ENCODE results near the gene MSI2.

Gene MSI2

DNA sequence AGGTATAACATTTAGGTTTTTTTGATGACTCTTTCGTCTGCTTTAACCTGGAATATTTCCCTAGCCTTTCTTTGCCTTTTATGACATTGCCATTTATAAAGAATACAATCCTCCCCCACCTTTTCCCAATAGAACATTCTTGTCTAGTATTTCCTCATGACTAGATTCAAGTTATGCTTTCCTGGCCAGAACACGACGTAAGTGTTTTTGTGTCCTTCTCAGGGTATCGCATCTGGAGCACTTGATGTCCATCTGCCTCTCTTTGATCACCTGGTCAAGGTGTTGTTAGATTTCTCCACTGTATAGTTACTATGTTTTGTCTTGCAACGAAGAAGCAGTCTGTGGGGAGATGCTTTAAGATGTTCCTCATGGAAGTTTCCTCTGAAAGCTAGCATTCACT is 87.4 kb downstream of the MSI2 start:
- peak; percentile 23 for DNase-seq (ENCODE audit: low read depth)

DNA sequence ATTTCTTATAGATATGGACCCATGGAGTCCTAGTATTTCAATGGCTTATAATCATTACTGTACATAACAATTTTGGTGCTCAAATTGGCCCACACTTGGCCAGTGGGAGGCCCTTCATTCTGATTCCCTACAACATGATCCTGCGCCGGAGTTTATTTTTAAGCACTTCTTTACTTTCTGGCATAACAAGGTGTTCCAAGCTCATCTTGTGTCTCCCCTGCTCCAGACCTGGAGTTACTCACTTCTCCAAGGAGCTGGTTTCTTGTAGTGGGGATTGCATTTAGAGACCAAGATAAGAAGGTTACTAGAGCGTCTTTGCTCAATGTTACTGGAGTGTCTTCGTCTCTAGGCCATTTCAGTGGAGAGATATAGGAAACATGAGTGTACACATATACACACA is 87.9 kb downstream of the MSI2 start:
- no peak for DNase-seq (ENCODE audit: low read depth)

DNA sequence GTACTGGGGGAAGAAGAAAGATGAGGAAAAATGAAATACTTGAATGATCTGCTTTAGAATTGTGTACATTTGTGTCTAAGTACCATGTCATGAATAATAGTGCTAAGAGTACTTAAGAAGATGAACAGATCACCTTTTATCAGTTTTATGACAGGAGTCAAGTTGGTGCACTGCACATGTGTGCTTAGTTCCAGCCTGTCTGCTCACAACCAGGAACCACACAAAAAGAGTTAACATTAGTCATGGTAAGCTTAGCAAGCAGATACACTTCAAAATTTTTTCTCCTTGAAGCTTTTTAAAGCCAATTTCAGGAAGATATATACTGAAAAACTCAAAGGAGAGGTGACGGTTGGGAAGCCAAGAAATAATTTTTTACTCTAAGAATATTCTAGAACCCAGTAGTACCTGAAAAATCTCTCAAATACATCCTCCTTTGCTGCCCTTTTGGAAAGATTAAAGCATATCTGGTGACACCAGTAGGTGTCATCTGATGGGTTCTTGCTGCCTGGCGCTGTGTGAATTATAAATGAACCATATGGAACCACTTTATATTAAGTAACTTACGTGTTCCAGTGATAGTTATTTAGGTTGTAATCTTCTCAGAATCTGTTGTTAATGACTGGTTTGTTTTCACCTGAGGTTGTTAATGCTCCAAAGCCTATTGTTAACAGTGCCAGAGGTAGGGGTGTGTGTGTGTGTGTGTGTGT is 93.4 kb downstream of the MSI2 start:
- DNase-seq (ENCODE audit: low read depth) = no peak

DNA sequence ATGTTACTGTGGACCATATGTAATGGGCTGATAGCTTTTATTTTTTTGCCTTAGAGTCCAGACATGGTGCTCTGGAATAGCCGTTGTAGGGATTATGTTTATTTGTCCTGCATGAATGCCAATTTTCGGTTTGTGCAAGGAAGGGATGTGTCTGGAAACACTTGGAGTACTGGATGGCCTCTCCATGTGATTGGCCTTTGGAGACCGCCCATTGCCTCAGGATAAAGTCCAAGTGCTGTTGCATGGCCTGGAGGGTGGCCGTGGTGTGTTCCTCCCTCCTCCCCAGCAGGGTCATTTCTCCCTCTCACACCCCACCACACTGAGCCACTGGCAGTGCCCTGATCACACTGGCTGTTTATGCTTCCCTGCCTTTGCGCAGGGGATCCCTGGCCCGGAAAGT is 93.9 kb downstream of the MSI2 start:
- no peak for DNase-seq (ENCODE audit: low read depth)

DNA sequence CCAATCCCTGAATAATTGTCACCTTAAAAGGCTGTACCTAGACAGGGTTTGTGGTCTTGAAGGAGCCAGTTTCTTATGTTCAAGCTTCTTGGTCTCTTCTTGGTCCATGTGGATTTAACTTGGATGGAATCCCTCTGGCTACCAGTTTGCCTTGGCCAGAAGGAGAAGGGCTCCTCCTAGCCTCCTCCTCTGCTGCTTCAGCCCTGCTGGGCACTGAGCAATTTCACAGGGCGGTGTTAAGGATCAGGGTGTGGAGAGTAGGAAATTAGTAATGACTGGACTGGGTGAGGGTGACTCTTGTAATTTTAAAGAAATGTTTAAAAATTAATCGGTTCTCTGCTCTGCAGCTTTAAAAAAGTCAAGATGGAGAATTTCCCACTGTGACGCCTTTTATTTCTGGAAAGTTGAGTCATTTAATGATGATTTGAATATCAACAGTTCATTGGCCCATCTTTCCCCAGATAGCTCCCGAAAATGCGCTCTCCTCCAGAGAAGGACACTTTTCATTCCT is 96.4 kb downstream of the MSI2 start:
- no peak for DNase-seq (ENCODE audit: low read depth)

DNA sequence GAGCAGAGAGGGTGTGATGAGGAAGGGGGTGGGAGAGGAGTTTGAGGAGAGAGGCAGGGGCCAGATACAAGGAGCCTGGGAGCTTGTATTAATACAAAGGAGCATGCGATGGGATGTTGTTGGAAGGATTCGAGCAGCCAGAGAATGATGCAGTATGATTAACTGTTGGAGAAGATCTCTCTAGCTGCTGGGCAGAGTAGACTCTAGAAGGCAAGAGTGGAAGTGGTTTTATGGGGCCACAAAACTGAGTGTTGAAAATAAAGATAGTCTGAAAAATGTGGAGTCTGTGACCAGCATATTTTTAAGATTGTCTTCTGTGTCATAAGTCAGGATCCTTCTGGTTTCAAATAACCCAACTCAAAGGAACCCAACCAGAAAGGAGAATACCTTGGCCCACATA is 98.3 kb downstream of the MSI2 start:
- no peak for DNase-seq (ENCODE audit: low read depth)

DNA sequence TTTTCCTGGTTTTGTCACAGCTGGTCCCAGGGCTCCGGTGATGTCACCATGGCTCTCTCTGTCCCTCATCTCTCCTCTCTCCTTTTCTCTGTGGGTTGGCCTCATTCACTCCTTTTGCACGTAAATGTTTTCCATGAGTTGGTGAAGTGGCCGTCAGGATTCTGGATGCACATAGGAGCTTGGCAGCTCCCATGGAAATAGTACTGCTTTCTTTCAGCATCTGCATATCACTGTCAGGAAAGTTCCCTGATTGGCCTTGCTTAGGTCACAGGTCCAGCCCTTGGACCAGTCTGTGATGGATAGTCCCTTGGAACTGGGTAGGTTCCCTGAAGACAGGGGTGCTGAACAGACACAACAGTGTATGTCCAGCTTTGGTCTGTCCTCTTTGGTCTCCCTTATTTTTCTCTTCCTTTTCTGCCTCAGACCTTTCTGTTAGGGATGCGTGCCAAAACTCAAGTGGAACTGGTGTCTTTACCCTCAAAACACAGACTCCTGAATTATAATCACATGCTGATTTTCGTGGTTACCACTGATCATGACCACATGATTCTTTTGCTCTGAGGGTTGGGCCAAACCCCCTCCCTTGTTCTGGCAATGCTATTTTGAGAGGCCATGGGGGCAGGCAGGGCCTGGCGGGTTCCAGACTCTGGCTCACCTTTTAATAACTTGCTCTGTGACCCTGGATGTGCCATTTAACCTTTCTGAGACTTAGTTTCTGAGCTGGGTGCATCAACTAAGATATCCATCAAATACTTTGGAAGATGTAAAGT is 99.0 kb downstream of the MSI2 start:
- DNase-seq (ENCODE audit: low read depth) = no peak

DNA sequence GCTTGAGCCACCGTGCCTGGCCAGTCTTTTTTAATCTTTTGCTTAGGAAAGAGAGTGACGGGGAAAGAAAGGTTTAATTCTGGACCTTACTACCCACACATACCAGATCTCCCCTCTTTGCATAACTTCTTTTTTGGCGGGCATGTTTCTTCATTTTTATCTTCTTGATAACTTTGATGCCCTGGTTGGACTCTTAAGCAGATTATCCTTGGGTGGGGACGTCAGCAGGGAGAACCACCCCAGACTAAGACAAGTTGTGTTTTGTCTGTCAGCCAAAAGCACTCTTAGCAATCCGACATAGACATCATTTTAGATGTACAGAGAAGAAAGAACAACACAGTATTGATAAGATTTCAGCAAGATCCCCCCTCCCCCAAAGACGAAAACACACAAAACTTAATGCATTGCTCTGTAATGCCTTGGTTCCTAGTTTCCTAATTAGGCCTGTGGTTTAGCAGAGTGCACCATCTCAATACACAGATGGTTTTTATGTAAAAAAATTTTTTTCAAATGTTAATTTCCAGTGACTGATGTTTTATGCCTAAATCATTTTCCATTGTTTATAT is 99.9 kb downstream of the MSI2 start:
- no peak for DNase-seq (ENCODE audit: low read depth)

DNA sequence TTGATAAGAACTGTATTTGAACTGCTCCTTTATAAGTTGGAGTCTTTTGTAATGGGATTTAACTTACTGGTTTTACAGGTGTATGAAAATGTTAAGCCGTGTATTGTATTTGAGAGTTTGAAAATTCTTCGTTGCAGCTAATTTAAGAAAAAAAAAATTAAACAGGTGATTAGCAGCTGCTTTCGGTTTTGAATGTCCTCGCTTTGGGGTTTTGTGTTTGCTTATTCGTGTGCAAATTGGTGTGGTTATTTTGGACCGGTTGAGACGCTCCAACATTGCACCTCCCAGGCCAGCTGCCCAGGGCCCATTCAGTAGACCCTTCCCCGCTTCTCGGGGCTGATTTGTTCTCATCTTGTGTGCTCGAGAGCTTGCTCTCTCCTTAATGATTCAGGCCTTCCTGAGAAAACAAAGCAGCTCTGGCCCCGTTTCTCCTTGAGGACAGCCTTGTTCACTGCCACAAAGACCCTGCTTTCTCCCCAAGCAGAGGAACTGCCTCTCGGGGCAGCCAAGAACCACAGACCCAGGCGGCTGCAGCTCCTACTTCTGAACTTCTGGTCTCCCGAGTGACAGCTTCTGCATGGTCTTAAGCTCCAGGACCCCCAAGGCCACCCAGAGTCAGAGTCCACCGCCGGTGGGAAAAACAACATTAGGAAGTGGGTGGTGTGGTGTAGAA is 100.5 kb downstream of the MSI2 start:
- DNase-seq (ENCODE audit: low read depth) = no peak

DNA sequence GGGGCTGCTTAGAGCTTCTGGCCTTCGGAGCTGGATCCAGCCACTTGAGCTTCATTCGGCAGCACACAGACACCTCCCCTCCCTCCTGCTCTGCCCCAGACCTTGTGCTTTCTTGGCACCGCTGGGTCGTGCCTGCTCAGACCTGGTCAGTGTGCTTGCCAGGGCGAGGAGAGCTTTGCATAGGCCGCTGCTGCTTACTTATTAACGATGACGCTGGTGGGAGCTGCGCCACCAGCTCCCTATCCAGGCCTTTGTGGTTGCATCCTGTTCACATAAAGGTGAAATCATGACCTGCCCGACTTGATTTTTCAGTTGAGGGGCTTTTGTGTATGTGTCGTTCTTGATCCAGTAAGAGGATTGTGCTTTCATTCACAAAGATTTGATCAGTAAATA is 101.1 kb downstream of the MSI2 start:
- no peak for DNase-seq (ENCODE audit: low read depth)

DNA sequence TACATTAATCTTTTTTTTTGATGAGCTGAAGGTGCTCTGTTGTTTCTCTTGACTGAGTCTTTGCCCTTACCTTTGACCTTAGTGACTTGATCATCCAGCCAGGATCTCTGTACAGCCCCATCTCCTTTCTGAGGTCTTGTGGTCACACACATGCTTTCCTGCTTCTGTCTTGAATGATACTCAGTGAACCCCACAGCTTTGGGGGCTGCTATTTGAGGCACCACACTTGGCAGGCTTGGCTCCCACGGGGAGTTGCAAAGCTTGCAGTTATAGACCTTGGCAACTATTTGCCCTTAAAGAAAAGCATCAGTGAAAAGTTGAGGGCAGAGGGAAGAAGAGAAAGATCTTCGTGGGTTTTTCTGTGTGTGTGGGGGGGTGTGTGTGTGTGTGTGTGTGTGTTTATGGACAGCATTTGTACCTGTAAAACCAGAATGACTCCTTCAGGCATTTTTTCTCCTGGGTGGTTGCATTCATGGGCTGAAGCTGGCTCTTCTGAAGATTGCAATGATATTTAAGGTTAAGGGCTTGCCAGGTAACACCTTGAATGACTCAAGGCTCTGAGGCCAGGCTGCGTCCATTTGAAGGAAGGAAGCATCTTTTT is 101.6 kb downstream of the MSI2 start:
- DNase-seq (ENCODE audit: low read depth) = no peak

DNA sequence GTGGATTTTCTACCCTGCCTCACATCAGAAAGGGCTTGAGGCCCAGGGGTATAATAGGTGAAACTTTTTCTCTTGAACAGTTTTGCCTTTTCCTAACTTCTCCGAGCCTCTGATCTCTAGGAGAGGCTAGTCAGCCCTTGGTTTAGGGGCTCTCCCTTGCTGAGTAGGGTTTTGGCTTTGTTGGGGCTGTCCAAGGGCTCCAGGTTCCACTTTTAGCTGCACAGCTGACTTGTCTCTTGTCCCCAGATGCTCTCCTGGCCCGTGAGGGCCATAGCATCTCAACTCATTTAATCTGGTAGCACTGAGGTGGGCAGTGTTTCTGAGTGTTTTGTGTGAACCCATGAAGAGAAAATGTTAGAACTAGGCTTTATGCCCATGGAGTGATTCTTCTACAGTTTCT is 103.9 kb downstream of the MSI2 start:
- no peak for DNase-seq (ENCODE audit: low read depth)

DNA sequence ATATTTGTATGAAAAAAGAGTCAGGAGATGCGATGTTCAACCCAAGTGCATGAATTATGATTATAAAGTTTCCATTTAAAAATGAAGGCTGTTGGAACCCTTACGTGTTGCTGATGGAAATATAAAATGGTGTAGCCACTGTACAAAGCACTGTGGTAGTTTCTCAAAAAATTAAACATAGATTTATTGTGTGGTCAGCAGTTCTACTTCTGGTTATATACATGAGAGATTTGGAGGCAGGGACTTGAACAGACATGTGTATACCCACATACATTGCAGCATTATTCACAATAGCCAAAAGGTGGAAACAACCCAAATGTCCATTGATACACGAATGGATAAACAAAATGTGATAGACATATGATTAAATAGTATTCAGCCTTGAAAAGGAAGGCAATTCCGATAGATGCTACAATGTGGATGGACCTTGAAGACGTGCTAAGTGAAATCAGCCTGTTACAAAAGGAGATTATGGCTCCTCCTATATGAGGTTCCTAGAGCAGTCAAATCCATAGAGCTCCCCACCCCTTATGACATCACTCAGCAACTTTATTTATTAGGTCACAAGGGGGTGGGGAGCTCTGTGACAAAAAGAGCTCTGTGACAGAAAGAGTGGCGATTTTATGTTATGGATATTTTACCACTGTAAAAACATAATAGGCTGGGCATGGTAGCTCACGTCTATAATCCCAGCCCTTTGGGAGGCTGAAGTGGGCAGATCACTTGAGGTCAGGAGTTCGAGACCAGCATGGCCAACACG is 106.7 kb downstream of the MSI2 start:
- DNase-seq (ENCODE audit: low read depth) = no peak

DNA sequence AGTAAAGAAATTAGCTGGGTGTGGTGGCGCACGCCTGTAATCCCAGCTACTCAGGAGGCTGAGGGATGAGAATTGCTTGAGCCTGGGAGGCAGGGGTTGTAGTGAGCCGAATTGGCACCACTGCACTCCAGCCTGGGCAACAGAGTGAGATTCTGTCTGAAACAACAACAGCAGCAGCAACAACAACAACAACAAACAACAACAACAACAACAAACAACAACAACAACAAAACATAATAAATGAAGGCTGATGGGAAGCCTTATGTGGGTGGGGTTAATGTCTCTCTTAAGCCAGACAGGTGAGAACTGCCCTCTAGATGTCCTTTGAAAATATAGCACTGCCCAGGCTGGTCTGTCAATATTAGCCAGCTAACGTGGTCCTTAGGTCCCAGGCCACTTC is 107.3 kb downstream of the MSI2 start:
- DNase-seq (ENCODE audit: low read depth) = no peak

DNA sequence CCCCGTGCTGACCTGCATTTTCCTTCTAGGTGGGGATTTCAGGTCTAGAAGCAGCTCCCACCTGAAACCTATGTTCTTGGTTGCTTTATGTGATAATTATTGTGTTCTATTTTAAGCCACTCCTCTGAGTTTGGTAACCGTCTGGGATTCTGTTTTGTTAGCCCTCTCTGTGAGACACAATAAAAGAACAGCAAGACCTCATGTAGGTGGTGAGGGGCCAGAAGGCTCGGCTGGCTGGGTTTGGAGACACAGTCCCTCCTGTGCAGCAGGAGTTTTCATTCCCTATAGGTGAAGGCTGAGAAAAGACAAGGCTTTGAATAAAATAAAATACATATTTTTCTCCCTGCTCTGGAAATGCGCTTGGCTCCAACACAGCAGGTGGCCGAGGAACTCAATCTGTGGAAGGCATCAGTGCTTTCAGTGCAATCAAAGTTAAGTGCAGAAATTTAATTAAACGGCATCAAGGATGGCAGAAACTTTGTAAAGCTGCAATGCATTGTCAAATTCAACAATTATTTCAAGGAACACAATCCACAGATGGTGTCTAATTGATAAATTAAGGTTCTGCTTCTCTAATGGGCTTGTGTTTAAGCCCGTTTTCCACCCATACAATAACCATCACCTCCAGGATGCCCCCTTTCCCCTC is 107.8 kb downstream of the MSI2 start:
- DNase-seq (ENCODE audit: low read depth) = no peak

DNA sequence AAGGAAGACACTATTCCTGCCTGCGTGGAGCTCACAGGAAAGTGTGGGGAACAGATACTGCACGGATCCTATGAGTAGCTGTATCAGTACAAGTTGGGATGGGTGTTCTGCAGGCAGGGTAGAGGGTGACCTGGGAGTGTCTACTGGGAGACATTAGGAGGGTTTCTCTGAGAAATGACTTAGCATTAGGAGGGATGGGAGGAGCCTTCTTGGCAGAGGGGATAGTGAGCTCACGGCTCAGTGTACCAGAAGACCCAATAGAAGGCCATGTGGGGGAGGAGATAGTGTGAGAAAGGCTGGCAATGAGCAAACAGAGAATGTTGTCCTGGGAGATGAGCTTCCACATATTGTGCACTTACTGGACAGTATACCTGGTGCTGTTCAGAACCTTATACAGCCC is 109.1 kb downstream of the MSI2 start:
- DNase-seq (ENCODE audit: low read depth) = no peak

DNA sequence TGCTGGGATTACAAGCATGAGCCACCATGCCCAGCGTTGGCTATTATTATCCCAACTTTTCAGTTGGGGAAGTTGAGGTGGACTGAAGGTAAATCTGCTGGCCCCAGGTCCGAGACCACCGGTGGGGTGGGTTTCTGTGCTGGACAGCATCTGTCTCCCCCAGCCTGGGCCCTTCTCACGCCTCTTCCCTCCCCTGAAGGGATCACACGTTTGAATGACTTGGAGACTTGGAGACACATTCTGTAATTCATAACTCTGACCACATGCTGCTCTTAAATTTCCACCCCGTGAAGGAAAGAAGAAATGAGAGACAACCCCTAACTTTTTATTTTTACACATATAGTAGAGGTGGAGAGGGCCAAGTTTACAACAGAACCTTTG is 109.8 kb downstream of the MSI2 start:
- DNase-seq (ENCODE audit: low read depth) = no peak

DNA sequence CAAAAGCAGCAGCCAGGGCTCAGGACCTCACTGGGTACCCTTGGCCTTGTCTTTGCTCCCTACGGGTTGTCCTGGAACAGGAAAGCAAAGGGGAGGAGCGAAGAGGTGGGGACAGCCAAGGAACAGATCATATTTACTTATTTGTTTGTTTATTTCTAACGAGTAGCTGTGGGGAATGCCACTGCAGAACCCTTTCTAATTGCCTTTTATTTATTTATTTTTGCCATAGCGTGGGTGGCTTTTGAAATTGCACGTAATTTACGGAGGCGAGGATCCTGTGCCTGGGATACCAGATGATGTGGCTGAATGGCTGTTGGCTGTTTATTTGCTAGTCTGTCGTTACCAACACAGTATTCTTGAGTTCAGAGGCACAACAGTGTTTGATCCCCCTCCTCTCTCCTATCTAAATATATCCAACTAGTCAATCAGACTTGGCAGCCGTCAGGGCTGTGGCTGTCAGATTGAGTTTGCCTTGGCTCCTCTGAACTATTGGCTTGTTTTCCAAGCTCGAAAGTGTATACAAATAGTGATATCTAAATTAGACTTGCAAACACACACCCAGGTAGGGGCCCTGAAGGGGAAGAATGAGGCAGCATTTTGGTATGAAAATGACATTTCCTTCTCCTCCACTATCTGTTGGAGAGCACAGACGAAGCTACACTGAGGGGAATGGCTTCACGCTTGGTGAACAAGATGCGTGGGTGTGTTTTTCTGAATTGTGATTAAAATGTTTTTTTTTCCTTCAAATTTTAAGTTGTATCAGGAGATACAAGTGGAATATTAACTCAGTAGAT is 110.4 kb downstream of the MSI2 start:
- no peak for DNase-seq (ENCODE audit: low read depth)

DNA sequence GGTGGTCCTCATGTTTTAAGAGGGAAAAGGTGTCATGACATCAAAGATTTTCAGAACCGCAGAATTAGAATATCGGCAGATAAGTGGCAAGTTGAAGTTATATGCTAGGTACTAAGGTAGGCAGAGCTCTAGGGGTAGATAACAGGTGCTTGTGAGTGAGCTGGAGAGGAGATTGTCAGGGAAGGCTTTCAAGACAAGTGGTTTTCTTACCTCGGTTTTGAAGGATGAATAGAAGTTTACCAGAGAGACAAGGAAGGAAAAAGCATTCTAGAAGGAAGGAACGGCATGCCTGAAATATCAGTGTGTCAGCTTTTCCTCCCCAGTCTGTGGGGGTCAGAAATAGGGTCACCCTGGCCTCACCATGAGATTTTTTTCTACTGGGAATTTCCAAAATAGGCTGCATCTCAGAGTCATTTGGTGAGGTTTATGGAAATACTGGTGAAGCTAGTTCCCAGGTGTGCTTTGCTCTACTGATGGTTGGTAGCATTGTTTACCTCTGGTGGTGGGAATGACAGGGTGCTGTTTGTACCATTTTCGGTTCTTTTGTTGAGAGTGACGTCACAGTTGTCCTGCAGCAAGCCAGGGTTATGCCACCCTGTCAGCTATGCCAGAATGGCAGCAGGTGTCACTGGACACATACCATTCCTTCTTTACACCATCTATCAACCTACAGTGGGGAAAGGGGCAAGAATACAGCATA is 112.5 kb downstream of the MSI2 start:
- DNase-seq (ENCODE audit: low read depth) = no peak

DNA sequence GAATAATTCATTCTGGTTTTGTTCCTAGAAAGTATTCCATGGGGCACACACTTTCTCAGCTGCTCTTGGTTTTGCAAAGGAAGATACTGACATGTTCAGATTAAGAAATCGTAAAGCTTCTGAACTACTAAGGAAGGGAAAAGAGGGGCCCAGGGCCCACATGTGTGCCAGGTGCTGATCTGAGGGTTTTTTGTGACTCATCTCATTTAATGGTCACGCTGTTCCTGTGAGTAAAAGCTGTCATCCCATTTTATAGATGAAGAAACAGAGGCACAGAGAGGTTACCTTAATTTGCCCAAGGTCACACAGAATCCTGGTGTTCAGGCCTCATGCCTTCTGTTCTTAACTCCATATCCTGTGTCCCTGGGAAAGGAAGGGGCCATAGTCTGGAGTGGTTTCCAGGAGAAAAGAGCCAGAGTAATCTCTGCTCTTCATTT is 113.2 kb downstream of the MSI2 start:
- DNase-seq (ENCODE audit: low read depth) = no peak
